ENCODE results near the gene DPYSL3.
A peak's percentile ranks its signal among the peaks of the same experiment; 100 is the strongest.

The DPYSL3 gene

GRCh38 chr5:147453875-147454814 lies 55.7 kb downstream of the DPYSL3 start:
- TF ChIP-seq CTCF (IDR thresholded peaks at IDR 0.05; ENCODE audit: low read length, missing control alignments) = peak; percentile 79
- peak; percentile 91 for DNase-seq (ENCODE audit: low read depth)
- peak overlapping the region; percentile 80 for H3K4me3 ChIP-seq (replicated peaks; ENCODE audit: low read depth, low read length)

- DNase-seq (ENCODE audit: low read depth) = no peak
- TF ChIP-seq CTCF (IDR thresholded peaks at IDR 0.05; ENCODE audit: low read length, missing control alignments) = no peak
- peak overlapping the region; percentile 80 for H3K4me3 ChIP-seq (replicated peaks; ENCODE audit: low read depth, low read length)
These were observed 57.6 kb downstream of the DPYSL3 start for GRCh38 chr5:147452165-147452811.

GRCh38 chr5:147451193-147451592 lies 58.7 kb downstream of the DPYSL3 start:
- TF ChIP-seq CTCF (IDR thresholded peaks at IDR 0.05; ENCODE audit: low read length, missing control alignments) = no peak
- no peak for DNase-seq (ENCODE audit: low read depth)
- H3K4me3 ChIP-seq (replicated peaks; ENCODE audit: low read depth, low read length) = peak overlapping the region; percentile 80

GRCh38 chr5:147450606-147451005 lies 59.3 kb downstream of the DPYSL3 start:
- TF ChIP-seq CTCF (IDR thresholded peaks at IDR 0.05; ENCODE audit: low read length, missing control alignments) = no peak
- no peak overlapping the region for H3K4me3 ChIP-seq (replicated peaks; ENCODE audit: low read depth, low read length)

GRCh38 chr5:147448766-147449165 lies 61.1 kb downstream of the DPYSL3 start:
- H3K4me3 ChIP-seq (replicated peaks; ENCODE audit: low read depth, low read length) = no peak overlapping the region
- no peak for TF ChIP-seq CTCF (IDR thresholded peaks at IDR 0.05; ENCODE audit: low read length, missing control alignments)
- peak; percentile 48 for DNase-seq (ENCODE audit: low read depth)

More at GRCh38 chr5:147450606-147451005, 59.3 kb downstream of the DPYSL3 start:
- DNase-seq (ENCODE audit: low read depth) = no peak

- no peak for DNase-seq (ENCODE audit: low read depth)
- no peak overlapping the region for H3K4me3 ChIP-seq (replicated peaks; ENCODE audit: low read depth, low read length)
- no peak for TF ChIP-seq CTCF (IDR thresholded peaks at IDR 0.05; ENCODE audit: low read length, missing control alignments)
These were observed 63.3 kb downstream of the DPYSL3 start for GRCh38 chr5:147446523-147446922.

Data from fibroblast of pulmonary artery (primary cell).